Fibroblast of skin of scalp (primary cell): Measurements from ENCODE around the gene HTR2B.
"Not testable (repeated sequence)": the region's sequence is repeated elsewhere in the genome, so short reads cannot be mapped to it uniquely, and the experiment has no call there.

ENCODE experiments used
- DNase-seq: peaks from one replicate; pipeline ENCODE4 v3.0.0-alpha.2; 2013

The HTR2B gene

DNA sequence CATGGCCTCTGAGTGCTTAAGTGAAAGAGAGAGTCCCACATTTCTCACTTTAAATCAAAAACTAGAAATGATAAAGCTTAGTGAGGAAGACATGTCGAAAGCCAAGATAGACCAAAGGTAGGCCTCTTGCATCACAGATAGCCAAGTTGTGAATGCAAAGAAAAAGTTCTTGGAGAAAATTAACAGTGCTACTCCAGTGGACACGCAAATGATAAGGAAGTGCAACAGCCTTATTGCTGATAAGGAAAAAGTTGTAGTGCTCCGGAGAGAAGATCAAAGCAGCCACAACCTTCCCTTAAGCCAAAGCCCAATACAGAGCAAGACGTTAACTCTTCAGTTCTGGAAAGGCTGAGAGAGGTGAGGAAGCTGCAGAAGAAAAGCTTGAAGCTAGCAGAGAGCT is 36.1 kb downstream of the HTR2B start:
- DNase-seq = no peak

DNA sequence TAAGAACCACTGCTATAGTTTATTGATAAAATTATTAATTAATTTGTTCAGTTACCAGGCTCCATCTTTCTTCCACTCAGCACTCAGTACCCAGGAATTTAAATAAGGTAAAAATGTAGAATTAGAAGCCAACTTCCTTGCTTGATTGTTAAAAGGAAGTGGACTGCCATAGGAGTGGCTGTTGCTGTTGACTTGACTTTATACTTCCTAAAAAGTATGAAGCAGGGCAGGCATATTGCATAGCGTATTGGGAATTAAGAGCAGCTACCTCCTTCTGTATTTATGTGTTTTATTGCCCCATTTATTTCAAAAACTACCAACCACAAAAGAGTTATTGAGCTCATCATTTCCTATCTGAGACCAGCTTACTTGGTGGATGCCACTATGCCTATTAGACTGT is 40.3 kb downstream of the HTR2B start:
- DNase-seq = no peak

DNA sequence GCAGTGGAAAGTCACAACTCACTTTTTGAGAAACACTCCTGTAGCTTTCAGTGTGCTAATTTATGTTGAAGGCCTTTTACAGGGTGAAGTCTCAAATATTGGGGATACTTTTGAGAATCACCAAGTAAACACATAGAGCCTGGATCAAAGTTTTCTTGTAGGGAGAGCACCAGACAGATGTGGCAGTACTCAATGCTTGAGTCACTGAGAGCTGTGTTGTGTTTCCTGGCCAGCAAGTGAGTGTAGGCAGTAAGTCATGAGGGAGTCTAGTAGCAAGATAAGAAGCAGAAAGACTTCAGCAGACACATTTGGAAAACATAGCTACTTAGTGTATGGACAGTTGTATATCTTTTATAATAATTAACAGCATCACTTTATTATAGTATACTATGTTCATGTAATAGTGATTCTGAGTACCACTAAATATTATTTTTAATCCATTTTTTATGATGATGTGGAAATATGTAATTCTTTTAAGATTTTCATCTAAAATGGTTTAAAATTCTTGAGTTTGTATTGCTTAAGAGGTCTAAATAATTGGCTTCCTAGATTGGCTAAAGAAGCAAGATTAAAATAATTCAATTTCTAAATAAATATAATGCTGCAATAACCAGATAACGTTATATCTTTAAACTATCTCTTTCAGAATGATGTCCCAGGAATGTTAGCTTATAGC is 55.3 kb downstream of the HTR2B start:
- DNase-seq = no peak

DNA sequence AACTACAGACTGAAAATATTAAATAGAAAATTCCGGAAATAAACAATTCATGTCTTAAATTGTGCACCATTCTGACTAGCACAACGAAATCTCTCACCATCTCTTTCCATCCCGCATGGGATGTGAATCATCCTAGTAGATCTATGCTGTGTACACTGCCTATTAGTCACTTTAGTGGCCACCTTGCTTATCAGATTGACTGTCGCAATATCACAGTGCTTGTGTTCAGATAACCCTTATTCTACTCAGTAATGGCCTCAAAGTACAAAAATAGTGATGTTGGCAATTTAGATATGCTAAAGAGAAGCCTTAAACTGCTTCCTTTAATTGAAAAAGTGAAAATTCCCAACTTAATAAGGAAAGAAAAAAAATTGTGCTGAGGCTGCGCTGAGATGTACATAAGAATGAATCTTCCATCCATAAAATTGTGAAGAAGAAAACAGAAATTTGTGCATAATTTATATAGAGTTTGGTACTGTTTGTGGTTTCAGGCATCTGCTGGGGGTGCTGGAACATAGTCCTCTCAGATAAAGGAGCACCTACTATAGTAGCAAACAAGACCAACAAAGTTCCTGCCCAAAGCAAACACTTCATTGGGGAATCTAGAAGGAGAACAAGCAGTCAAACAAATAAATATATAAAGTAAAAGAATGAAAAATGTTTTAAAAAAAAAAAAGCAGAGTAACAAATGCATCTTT is 56.2 kb downstream of the HTR2B start:
- DNase-seq = no peak

DNA sequence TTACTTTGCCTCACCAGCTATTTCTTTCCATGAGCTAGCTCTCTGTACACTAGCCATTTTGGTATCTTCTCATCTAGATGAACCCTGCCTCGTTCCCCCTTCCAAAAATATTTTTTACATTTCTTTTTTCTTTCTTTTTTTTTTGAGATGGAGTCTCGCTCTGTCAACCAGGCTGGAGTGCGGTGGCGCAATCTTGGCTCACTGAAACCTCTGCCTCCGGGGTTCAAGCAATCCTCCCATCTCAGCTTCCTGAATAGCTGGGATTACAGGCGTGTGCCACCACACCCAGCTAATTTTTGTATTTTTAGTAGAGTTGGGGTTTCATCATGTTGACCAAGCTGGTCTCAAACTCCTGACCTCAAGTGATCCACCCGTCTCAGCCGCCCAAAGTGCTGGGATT is 57.3 kb downstream of the HTR2B start:
- DNase-seq = not testable (repeated sequence)

DNA sequence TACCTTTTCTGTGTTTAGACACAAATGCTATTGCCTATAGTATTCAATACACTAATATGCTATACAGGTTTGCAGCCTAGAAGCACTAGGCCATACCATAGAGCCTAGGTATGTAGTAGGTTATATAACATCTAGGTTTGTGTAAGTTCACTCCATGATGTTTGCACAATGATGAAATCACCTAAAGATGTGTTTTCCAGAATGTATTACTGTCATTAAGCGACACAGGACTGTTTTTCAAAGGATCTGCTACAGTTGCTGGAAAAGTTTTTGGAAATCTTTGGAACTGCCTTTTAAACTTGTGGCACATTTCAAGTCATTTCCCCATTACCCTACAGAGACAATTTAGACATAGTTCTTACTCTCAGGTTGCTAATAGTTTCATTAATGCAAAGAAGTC is 58.9 kb downstream of the HTR2B start:
- DNase-seq = no peak

DNA sequence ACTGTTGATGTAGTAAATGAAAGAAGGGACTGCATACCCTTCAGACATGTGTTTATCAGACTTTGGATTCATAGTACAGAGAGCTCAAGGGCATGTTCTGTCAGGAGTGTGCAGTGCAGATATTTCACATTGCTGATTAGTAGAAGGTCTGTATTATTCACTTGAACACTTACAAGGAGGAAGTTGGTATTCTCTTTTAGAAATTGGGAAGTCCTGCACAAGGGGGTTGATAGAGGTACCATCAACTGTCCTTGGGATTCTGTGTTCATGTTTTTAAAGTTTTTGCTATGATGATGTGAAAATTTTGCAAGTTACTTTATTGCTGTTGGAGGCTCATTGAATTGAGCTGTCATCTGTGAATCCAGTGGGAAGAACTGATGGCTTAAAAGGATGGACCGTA is 61.5 kb downstream of the HTR2B start:
- DNase-seq = no peak

DNA sequence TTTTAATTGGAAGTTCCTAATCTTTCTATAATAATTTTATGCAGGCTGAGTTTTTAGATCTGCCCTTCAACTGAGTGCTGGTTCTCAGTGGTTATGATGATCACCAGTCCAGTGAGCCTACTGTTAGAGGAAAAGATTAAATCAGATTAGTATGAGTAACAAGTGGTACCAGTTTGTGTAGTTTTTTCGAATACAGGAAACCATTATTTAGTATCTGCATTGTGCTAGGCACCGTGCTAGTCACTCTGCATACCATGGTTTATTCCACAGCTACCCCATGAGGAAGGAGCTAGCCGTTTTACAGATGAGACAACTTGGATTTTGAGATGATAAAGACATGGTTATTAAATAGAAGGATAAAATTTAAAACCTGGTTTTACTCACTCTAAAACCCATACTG is 62.1 kb downstream of the HTR2B start:
- no peak for DNase-seq

DNA sequence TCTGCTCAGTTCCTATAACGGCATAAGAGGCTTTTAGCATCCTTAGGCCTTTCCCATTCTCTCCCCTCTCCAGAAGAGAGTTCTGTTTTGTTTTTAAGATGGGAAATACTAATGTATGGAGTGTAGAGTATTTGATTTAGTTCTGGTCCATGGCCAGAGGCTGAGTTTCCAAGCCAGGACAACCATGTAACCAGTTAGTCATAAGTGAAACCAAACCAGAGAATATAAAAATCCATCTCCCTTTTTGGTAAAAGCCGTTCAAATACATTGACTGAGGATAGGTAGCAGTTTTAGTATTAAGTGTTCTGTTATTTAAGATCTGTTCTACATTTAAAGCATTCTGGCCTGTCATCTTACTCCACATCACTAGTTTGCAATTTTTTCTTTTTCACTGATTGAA is 65.1 kb downstream of the HTR2B start:
- DNase-seq = no peak

DNA sequence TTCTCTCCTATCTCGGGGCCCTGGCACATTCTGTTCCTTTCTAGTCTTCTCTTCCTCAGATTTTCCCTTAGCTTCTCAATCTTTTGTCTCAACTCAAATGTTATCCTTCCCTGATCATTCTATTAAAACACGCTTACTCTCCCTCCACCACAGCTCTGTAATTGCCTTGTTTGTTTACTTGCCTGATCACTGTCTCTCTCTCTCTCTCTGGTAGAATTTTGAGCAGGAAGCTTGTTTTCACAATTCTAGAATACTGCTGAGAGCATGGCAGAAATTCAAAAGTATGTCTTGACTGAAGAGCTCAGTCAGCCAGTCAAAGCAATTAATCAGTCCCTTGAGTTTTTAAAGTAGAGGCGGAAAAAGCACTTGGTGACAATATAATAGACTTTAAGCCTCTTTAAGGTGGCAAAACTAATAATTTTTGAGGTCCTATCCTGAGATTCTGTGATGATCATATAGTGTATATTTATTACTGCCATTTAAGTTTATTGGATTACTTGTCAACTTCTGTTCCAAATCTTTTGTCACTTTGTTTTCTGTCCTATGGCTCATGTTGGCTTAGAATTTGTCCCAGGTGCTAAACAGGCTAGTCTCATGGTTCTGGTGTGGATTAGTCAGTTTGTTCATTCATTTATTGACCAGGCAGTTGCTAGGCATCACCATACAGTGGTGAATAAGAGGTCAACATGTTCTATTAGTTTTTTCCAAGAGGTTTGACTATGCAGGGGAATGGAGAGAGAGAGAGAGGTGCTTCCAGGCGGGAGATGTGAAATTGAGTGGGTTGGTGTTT is 65.9 kb downstream of the HTR2B start:
- no peak for DNase-seq
